Vagina (tissue), 2 donors: ENCODE results near the gene C12orf57. TPM values are rescaled to one million over a fixed set of nuclear protein-coding genes. Genes with fewer than 3 reads are reported as not detected.
"Not testable (repeated sequence)": the region's sequence is repeated elsewhere in the genome, so short reads cannot be mapped to it uniquely, and the experiment has no call there.

ENCODE experiments used
- DNase-seq, 2 donors: peaks; one replicate each; pipeline ENCODE4 v3.0.0-alpha.2; 2017; ENCODE audit errors: extremely low spot score in 2 of 2
- H3K27ac ChIP-seq: fragments of 200-600 bp; sonication (generic); one replicate; pipeline ENCODE4 v1.5.1; 2019
- H3K27me3 ChIP-seq: fragments of 200-600 bp; sonication (generic); one replicate; pipeline ENCODE4 v1.5.1; 2019
- H3K36me3 ChIP-seq, 2 donors: fragments of 200-600 bp; sonication (generic); one replicate each; pipeline ENCODE4 v1.5.1; 2017 to 2019
- H3K4me1 ChIP-seq: fragments of 200-600 bp; sonication (generic); one replicate; pipeline ENCODE4 v1.5.1; 2019
- H3K4me3 ChIP-seq, 2 donors: fragments of 200-600 bp; sonication (generic); 1 replicate in 1 of 2; 2 replicates in 1 of 2; pipeline ENCODE4 v1.5.1; 2016 to 2019
- H3K9me3 ChIP-seq: fragments of 200-600 bp; sonication (generic); one replicate; pipeline ENCODE4 v1.5.1; 2019
- POLR2A ChIP-seq, 2 donors: fragments of 450-650 bp; IDR thresholded peaks; one replicate each; pipeline ENCODE4 v1.6.1; 2017; ENCODE audit warnings: antibody characterized with exemption in 2 of 2, mild to moderate bottlenecking in 2 of 2, moderate library complexity in 2 of 2
- POLR2AphosphoS5 ChIP-seq, 2 donors: sonication (generic); formaldehyde crosslinking; IDR thresholded peaks; one replicate each; pipeline ENCODE4 v1.9.0; 2017; ENCODE audit warnings: antibody characterized with exemption in 2 of 2, mild to moderate bottlenecking in 2 of 2, low read depth in 1 of 2; ENCODE audit not compliant: insufficient read depth in 1 of 2
- intact Hi-C: fragments of 100-400 bp; cut with DNase I; formaldehyde crosslinking; loops from one replicate; pipeline ENCODE4 v1.15.1; 2023
- total RNA-seq: library from RNA; depleted of rRNA; stranded (reverse); fragments of >200 nt; gene quantifications from one replicate; pipeline ENCODE4 v1.2.3, GENCODE V29; 2016
- TF ChIP-seq, protein P1 (sequence below), 3 experiments: fragments of 450-650 bp in 2 of 3; fragments of 200-600 bp in 1 of 3; sonication (generic) in 1 of 3; IDR thresholded peaks; one replicate each; pipeline ENCODE4 v1.5.1; 2017 to 2019; ENCODE audit warnings: antibody characterized with exemption in 3 of 3, mild to moderate bottlenecking in 2 of 3, moderate library complexity in 2 of 3

C12orf57 gene
- total RNA-seq, 1 donor from 2014 or later: 760 TPM

DNA sequence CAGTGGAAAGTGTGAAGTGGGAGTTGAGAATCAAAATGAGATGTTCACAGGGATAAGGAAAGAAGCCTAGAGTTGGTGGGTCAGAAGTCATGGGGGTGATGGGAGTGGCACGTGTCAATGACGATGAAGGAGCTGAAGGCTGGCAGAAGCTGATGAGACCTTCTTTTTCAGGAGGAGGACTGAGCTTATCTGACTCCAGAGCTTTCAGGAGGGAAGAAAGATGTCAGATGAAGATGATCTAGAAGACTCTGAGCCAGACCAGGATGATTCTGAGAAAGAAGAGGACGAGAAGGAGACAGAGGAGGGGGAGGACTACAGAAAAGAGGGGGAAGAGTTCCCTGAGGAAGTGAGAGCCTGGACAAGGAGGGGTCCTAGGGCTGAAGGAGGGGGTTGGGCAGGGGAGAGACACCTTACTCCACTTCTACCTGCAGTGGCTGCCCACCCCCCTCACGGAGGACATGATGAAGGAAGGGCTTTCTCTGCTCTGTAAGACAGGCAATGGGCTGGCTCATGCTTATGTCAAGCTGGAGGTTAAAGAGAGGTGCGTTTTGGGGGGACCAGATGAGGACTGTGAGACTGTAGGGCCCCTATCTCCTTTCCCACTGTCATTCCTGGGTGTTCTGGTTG lies 38.3 kb upstream of the C12orf57 start:
- TF ChIP-seq POLR2A (IDR thresholded peaks at IDR 0.05) (no peak), POLR2AphosphoS5 (IDR thresholded peaks at IDR 0.05; ENCODE audit: insufficient read depth in 1 of 2, low read depth in 1 of 2) (no peak)
- TF ChIP-seq, protein P1, sequence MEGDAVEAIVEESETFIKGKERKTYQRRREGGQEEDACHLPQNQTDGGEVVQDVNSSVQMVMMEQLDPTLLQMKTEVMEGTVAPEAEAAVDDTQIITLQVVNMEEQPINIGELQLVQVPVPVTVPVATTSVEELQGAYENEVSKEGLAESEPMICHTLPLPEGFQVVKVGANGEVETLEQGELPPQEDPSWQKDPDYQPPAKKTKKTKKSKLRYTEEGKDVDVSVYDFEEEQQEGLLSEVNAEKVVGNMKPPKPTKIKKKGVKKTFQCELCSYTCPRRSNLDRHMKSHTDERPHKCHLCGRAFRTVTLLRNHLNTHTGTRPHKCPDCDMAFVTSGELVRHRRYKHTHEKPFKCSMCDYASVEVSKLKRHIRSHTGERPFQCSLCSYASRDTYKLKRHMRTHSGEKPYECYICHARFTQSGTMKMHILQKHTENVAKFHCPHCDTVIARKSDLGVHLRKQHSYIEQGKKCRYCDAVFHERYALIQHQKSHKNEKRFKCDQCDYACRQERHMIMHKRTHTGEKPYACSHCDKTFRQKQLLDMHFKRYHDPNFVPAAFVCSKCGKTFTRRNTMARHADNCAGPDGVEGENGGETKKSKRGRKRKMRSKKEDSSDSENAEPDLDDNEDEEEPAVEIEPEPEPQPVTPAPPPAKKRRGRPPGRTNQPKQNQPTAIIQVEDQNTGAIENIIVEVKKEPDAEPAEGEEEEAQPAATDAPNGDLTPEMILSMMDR (IDR thresholded peaks at IDR 0.05): no peak
- Histone ChIP-seq H3K4me1 (peaks cover 16% of the 10 kb centered on the region), H3K36me3 (peaks cover 0 to 5% of the 10 kb centered on the region in 2 donors), H3K4me3 (peak overlapping the region; percentile 74 to 77), H3K27ac (peak overlapping the region; percentile 76), H3K9me3 (no peaks in the 10 kb centered on the region), H3K27me3 (no peaks in the 10 kb centered on the region)
- no peak for DNase-seq
- intact Hi-C loops: no loop called here

DNA sequence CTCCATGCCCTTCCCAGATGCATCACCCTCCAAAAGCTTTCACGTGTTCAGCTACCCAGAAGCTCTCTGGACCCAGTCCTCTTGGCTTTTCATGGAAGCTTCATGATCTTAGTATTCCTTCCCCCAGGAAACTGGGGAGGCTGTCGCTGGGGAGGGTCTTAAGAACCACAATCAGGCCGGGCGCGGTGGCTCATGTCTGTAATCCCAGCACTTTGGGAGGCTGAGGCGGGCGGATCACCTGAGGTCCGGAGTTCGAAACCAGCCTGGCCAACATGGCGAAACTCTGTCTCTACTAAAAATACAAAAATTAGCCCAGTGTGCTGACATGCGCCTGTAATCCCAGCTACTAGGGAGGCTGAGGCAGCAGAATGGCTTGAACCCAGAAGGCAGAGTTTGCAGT lies 35.7 kb upstream of the C12orf57 start:
- H3K4me1 ChIP-seq: peaks cover 16% of the 10 kb centered on the region
- DNase-seq, H3K4me3 ChIP-seq, H3K27me3 ChIP-seq, H3K27ac ChIP-seq, H3K36me3 ChIP-seq, intact Hi-C loops, H3K9me3 ChIP-seq: not testable (repeated sequence)

DNA sequence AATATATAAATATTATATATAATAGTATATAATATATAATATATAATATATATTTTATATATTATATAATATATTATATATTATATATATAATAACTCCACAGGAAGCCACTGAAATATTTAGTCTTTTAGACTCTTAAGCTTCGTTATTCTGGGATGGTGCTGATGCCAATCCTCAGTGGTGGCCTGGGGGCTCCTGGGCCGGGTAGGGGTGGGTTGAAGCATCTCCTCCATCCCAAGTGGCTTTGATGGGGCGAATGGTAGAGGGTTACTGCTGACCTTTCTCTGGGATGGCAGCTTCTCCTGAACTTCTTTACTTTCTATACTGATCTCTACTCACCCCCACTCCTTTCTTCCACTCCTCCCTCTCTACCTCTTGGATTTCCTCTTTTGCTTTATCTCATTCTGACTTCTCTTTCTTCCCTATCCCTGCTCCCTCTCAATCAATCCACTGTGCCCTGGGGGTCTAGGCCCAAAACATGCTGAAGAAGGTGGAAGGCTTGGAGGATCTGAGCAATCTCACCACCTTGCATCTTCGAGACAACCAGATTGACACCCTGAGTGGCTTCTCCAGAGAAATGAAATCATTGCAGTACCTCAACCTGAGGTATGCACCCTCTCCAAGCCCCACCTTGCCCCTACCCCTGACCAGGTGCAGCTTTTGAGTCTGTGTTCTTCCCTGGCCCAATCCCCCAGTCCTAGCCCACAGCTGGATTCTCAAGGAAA lies 34.2 kb upstream of the C12orf57 start:
- peaks cover 17% of the 10 kb centered on the region for H3K4me1 ChIP-seq
- H3K4me3 ChIP-seq: no peak overlapping the region
- H3K36me3 ChIP-seq: peaks cover 0 to 5% of the 10 kb centered on the region in 2 donors
- intact Hi-C loops: no loop called here
- no peaks in the 10 kb centered on the region for H3K9me3 ChIP-seq
- DNase-seq: no peak
- H3K27ac ChIP-seq: no peak overlapping the region
- TF ChIP-seq POLR2A (IDR thresholded peaks at IDR 0.05) (no peak), POLR2AphosphoS5 (IDR thresholded peaks at IDR 0.05; ENCODE audit: insufficient read depth in 1 of 2, low read depth in 1 of 2) (no peak)
- TF ChIP-seq, protein P1 (IDR thresholded peaks at IDR 0.05): no peak
- no peaks in the 10 kb centered on the region for H3K27me3 ChIP-seq

DNA sequence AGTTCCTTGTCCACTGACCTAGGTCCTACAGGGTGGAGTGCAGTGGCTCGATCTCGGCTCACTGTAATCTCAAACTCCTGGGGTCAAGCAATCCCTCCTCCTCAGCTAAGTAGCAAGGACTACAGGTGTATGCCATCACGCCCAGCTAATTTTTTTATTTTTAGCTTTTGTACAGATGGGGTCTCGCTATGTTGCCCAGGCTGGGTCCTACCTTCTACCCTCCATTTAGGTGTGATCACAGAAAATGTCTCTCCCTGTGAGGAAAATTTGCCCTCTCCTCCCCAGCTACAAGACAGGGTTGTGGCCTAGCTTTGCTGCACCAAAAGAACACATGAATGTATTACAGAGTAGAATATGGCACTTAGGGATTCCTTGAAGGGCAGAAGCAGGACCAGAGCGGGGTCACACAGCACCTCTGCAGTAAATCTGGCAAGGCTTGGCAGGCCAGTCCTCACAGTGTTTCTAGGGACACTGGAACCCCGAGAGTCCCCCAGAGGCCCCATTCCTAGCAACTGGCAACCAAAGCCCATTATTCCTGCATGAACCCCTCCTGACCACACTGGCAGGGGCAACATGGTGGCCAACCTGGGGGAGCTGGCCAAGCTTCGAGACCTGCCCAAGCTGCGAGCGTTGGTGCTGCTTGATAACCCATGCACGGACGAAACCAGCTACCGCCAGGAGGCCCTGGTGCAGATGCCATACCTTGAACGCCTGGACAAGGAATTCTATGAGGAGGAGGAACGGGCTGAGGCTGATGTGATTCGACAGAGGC lies 31.5 kb upstream of the C12orf57 start:
- peaks cover 25% of the 10 kb centered on the region for H3K4me1 ChIP-seq
- TF ChIP-seq POLR2A (IDR thresholded peaks at IDR 0.05) (no peak), POLR2AphosphoS5 (IDR thresholded peaks at IDR 0.05; ENCODE audit: insufficient read depth in 1 of 2, low read depth in 1 of 2) (no peak)
- TF ChIP-seq, protein P1 (IDR thresholded peaks at IDR 0.05): no peak
- DNase-seq: no peak
- intact Hi-C loops: no loop called here
- no peak overlapping the region for H3K4me3 ChIP-seq
- no peak overlapping the region for H3K27ac ChIP-seq
- no peaks in the 10 kb centered on the region for H3K9me3 ChIP-seq
- H3K27me3 ChIP-seq: no peaks in the 10 kb centered on the region
- H3K36me3 ChIP-seq: peaks cover 0 to 5% of the 10 kb centered on the region in 2 donors

DNA sequence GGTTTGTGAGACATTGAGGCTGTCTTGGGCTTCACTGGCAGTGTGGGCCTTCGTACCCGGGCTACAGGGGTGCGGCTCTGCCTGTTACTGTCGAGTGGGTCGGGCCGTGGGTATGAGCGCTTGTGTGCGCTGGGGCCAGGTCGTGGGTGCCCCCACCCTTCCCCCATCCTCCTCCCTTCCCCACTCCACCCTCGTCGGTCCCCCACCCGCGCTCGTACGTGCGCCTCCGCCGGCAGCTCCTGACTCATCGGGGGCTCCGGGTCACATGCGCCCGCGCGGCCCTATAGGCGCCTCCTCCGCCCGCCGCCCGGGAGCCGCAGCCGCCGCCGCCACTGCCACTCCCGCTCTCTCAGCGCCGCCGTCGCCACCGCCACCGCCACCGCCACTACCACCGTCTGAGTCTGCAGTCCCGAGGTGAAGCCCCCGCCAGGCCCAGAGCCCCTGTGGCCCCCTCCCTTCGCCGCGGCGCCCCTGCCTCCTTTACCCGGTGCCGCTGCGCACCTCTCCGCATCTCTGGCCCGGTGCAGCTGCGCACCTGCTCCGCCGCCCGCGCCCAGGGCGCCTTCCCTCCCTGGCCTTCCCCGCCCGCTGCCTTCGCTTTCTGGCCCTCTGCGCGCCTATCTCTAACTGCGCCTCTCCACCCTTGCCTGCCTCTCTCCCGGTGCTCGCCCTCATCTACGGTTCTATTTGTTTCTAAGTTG lies 29.4 kb upstream of the C12orf57 start, which contains the start of gene ENO2:
TSS of gene ENO2 (plus strand) at position 335 of the 701 bp plus-strand sequence. CDS start 1,253 bp downstream, outside the sequence.
- intact Hi-C loops: no loop called here
- DNase-seq: no peak
- H3K4me3 ChIP-seq: peak within 1 kb of the TSS; percentile 70 to 73
- H3K27ac ChIP-seq: peak within 1 kb of the TSS; percentile 92
- H3K4me1 ChIP-seq: peaks cover 25% of the 10 kb centered on the region
- H3K36me3 ChIP-seq: no peaks in the 10 kb centered on the region
- H3K27me3 ChIP-seq: no peaks in the 10 kb centered on the region
- H3K9me3 ChIP-seq: no peaks in the 10 kb centered on the region
- peak; percentile 24 to 63 for TF ChIP-seq POLR2AphosphoS5 (IDR thresholded peaks at IDR 0.05; ENCODE audit: insufficient read depth in 1 of 2, low read depth in 1 of 2)
- TF ChIP-seq, protein P1 (IDR thresholded peaks at IDR 0.05): no peak
- TF ChIP-seq POLR2A (IDR thresholded peaks at IDR 0.05): peak in 1 of 2 donors; percentile 31
